Amygdala (tissue), 56 donors: Measurements from ENCODE around the gene PLAAT5.

Experiments
- DNase-seq, 56 donors: peaks; one replicate each; lab custom pipeline; 2025; lab: John Stamatoyannopoulos, UW

The PLAAT5 gene

DNA sequence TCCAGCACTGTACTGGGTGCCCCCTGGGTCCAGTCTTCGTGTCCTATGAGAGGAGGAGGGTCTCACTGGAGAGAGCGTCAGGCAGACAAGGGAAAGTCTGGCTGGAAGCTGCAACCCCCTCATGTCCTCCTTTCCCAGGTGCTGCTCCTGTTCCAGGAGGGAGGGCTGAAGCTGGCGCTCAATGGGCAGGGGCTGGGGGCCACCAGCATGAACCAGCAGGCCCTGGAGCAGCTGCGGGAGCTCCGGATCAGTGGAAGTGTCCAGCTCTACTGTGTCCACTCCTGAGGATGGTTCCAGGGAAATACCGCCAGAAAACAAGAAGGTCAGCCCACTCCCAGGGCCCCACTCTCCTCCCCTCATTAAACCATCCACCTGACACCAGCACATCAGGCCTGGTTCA is 25.1 kb upstream of the PLAAT5 start:
- DNase-seq, result no peak

GRCh38 chr11:63512816-63513215 is 21.8 kb upstream of the PLAAT5 start:
- no peak for DNase-seq

GRCh38 chr11:63511048-63511748 is 20.2 kb upstream of the PLAAT5 start:
- peak in 13 of 56 donors; percentile 11 to 54 (median 35) for DNase-seq

GRCh38 chr11:63510360-63511047 is 19.5 kb upstream of the PLAAT5 start:
- DNase-seq, result peak in 52 of 56 donors; percentile 44 to 95 (median 78)

DNA sequence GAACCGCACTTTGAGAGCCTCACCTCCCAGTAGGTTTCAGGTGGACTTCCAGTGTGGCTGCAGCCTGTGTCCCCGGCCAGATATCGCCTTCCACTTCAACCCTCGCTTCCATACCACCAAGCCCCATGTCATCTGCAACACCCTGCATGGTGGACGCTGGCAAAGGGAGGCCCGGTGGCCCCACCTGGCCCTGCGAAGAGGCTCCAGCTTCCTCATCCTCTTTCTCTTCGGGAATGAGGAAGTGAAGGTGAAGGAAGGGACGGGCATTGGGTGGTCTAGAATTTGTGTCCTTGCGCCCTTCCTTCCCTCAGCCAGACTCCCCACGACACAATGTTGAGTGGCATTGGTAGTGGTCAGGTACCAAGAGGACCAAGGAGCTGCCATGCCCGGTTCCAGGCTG is 17.8 kb upstream of the PLAAT5 start:
- DNase-seq, result no peak

- peak in 47 of 56 donors; percentile 21 to 84 (median 59) for DNase-seq
Observed at GRCh38 chr11:63508009-63508408, 17.0 kb upstream of the PLAAT5 start.

- DNase-seq, result no peak
Observed at GRCh38 chr11:63507511-63507910, 16.5 kb upstream of the PLAAT5 start.

DNA sequence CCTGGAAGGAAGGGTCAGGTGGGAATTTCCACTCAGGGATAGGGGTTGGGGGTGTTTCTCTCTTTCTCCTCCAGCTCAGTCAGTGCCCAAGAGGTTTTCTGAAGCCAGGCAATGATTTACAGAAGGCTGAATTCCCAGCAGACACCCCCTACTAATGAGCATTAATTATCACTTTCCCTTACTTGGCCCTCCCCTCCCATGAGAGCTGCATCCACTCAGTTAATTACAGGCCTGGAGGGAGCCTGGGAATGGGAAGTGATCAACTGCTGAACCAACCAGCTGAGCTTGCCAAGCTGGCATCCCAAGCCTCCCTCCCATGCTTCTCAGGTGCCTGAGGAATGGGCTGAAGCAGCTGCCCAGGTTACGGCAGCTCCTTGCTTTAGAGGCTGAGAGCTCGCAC is 15.9 kb upstream of the PLAAT5 start:
- no peak for DNase-seq

DNA sequence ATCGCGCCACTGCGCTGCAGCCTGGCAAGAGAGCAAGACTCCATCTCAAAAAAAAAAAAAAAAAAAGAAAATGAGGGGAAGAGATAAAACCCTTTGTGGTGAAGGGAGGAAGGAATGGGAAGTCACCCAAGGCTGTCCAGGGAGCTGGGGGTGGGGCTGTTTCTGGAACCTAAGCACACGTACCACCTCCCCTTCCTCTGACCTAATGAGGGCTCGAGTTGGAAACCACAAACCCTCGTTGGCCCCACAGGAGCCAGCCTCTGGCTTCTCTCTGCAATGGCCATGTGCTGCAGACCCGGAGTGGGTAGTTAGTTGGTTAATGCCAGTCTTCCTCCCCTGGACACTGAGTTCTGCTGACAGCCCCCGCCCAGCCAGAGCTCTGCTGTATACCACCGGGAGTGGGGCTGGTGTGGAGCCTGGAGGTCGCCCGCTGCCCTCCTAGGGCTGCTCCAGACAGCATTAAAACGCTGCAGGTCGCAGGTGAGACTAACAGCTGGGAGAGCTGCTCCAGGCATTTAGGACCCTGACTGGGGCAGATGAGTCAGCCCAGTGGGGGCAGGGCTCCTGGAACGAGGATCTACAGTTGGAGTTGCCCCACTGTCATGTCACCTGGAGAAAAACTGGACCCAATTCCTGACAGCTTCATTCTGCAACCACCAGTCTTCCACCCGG is 15.0 kb upstream of the PLAAT5 start, which contains the start of gene LGALS12:
LGALS12 (plus strand) TSS at position 228 of the 672 bp plus-strand sequence; CDS start at position 603, 375 bp downstream.
- DNase-seq, result no peak

GRCh38 chr11:63504933-63505586 is 14.1 kb upstream of the PLAAT5 start:
- peak in 21 of 56 donors; percentile 14 to 59 (median 37) for DNase-seq

DNA sequence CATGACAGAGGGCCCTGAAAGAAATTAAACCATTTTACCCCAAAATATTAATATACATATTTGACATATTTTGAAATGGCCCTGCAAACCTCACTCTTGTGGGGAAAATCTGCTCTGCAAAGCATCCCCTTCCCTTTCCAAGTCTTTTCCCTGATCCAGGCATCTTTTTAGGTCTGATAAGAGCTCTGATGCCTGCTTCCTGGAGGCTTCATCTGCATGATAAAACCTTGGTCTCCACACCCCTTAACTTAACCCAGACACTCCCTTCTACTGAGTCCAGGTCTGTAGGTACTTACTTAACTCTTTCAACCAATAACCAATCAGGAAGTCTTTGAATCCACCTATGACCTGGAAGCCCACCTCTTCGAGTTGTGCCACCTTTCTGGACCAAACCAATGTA is 13.1 kb upstream of the PLAAT5 start:
- no peak for DNase-seq

GRCh38 chr11:63503492-63503891 is 12.5 kb upstream of the PLAAT5 start:
- DNase-seq, result no peak

DNA sequence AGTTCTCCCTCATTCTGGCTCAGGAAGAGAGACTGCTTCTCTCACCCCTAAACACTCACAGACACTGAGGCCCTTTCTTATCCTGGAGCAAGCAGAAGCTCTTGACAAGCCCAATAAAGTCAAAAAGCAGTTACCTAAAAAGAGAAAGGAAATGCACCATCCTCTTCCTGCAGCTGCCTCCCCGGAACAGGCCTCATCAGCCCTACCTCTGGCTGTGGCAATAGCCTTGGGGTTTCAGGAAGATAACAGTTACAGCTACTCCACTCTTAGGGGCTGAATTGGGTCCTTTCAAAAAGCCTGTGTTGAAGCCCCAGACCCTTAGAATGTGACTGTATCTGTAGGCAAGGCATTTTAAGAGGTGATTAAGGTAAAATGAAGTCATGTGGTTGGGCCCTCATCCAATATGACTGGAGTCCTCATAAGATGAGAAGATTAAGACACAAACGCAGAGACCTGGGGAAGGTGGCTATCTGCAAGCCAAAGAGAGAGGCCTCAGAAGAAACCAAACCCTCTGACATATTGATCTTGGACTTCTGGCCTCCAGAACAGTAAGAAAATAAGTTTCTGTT is 11.4 kb upstream of the PLAAT5 start:
- DNase-seq, result no peak

DNA sequence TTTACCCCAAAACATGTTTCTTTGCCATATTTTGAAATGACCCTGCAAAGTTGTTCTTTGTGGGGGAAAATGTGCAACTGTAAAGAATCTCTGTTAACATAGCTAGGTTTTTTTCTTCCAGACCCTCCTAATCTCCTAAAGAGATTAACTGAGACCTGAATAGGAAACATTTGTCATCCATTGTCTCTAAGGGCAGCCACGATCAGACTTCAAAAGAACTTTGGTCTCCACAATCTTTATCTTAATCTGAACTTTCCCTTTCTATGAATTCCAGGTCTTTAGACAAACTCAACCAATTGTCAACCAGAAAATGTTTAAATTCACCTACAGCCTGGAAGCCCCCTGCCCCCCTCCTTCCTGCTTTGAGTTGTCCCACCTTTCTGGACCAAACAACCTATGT is 10.3 kb upstream of the PLAAT5 start:
- no peak for DNase-seq

DNA sequence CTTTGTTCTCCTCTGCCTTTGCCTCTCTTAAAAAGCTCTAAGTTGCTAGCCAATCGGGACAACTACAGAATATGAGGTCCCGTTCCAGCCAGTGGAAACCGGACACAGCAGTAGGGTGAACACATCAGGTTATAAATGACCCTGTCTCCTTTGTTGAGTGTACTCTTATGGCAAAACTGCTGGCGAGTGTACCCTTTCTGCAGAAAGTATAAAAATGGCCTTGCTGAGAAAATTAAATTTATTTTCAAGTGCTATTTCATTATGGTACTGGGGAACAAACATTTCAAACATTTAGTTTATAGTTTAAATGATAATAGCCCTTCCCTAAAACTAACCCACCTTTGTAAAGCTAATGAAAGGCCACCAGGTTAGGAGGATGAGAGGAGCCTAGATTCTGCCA is 8.9 kb upstream of the PLAAT5 start:
- DNase-seq, result no peak

DNA sequence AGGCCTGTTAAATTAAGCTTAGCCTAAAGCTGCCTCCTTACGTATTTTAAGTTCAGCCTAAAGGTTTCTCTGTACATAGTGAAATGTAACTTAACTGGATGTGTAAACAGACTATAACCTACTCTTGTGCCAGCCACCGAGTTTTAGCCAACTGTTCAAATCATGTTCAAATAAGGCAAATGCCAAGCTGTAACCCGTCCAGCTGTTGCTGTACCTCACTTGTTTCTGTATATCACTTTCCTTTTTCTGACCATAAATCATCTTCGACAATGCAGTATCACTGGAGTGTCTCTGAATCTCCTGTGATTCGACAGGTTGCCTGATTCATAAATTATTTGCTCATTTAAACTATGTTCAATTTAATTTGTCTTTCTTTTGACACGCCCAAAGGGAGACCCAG is 4.0 kb upstream of the PLAAT5 start:
- DNase-seq, result no peak

- DNase-seq, result no peak
Observed at GRCh38 chr11:63493127-63493526, 2.2 kb upstream of the PLAAT5 start.

DNA sequence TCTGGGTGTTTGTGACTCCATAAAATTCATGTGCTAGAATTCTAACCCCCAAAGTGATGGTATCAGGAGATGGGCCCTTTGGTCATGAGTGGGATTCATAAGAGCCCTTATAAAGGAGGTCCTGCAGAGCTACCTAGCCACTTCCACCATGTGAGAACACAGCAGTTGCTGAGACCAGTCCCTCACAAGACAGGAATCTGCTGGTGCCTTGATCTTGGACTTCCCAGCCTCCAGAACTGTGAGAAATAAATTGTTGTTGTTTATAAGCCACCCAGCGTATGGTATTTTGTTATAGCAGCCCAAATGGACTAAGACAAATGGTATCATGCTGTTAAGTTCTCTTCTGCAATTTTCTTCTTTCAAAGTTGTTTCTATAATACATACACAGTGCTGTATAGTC is 1.5 kb upstream of the PLAAT5 start:
- DNase-seq, result no peak

GRCh38 chr11:63491636-63492372 is 837 bp upstream of the PLAAT5 start:
- DNase-seq, result no peak

- no peak for DNase-seq
Observed at GRCh38 chr11:63491240-63491587, 247 bp upstream of the PLAAT5 start.
